Stimulated activated naive B cell treated with anti-CD40 and anti-IgM and Interleukin-4, amounts not matched to agents 10 μg/mL and 1 μg/mL and 100 μg/mL, for 72 hours (primary cell): ENCODE results near the gene YWHAQ.
"Not testable (repeated sequence)": the region's sequence is repeated elsewhere in the genome, so short reads cannot be mapped to it uniquely, and the experiment has no call there.

Source experiments
- ATAC-seq, 2 donors: fragments of 150-1000 bp; cut with Tn5 transposase; replicated peaks; 2 replicates each; pipeline ENCODE4 v1.10.0; 2021; ENCODE audit warnings: moderate library complexity in 1 of 2
- DNase-seq: peaks from one replicate; pipeline ENCODE4 v3.0.0; 2021
- H3K27ac Mint-ChIP-seq: one replicate; pipeline ENCODE4 v1.8.0; 2022; ENCODE audit warnings: mild to moderate bottlenecking, mixed read lengths
- H3K27me3 Mint-ChIP-seq, 2 donors: one replicate each; pipeline ENCODE4 v1.8.0; 2022; ENCODE audit warnings: mixed read lengths in 2 of 2
- H3K36me3 Mint-ChIP-seq, 2 donors: one replicate each; pipeline ENCODE4 v1.8.0; 2022; ENCODE audit warnings: mixed read lengths in 2 of 2, mild to moderate bottlenecking in 1 of 2
- H3K4me1 Mint-ChIP-seq, 2 donors: one replicate each; pipeline ENCODE4 v1.8.0; 2022; ENCODE audit warnings: mixed read lengths in 2 of 2, mild to moderate bottlenecking in 1 of 2
- H3K4me3 Mint-ChIP-seq, 2 donors: one replicate each; pipeline ENCODE4 v1.8.0; 2022; ENCODE audit warnings: mild to moderate bottlenecking in 2 of 2, mixed read lengths in 2 of 2, moderate library complexity in 1 of 2
- H3K9me3 Mint-ChIP-seq, 2 donors: one replicate each; pipeline ENCODE4 v1.8.0; 2022; ENCODE audit warnings: mixed read lengths in 2 of 2, mild to moderate bottlenecking in 1 of 2

The YWHAQ gene

DNA sequence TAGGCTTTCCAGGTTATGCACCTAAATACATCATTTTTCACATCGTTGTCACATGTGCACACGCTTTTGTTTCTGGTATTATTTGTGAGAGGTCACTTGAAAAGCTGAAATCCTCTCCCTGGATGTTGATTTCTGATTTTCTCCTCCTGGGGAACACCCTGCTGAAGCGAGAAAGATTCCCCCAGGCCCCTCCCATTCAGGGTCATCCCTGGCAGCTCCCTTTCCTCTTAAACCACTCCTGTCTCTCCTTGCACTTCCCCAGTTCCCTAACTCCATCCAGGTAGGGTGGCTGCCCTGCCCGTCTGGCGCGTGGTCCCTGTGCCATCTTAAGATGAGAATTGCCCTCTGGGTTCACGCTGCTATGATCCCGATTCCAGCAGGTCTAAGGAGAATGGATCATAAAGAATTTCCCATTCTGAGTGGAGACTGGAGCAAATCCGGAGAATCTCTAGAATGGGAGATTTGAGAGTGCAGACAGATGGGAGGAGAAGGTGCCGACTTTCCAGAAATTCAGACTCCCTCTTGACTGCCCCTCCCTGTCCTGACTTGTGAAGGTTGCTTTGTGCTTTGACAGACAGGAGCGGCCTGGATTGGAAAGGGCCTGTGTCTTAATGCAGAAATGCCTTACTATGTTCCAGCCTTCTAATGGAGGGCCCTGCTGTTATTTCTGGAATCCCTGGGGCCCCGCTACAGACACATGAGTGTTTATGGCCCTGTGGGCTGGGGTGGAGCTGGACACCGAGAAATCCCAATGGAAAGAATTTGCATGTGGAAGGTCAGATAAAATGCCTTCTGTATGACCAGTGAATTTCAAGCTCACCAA is 1.3 kb upstream of the YWHAQ start:
- Mint-ChIP-seq H3K4me3 (peak overlapping the region; percentile 37 to 89), H3K27ac (peak overlapping the region; percentile 99), H3K9me3 (peaks cover 0 to 5% of the 10 kb centered on the region in 2 donors), H3K4me1 (peaks cover 21 to 32% of the 10 kb centered on the region in 2 donors), H3K27me3 (no peaks in the 10 kb centered on the region), H3K36me3 (peaks cover 25 to 30% of the 10 kb centered on the region in 2 donors)
- DNase-seq (no peak), ATAC-seq (no peak)

GRCh38 chr2:9631553-9631819 is 689 bp upstream of the YWHAQ start:
- Mint-ChIP-seq H3K4me1 (peaks cover 24 to 38% of the 10 kb centered on the region in 2 donors), H3K4me3 (peak overlapping the region; percentile 89 to 95), H3K27ac (peak overlapping the region; percentile 99), H3K27me3 (no peaks in the 10 kb centered on the region), H3K9me3 (peaks cover 0 to 5% of the 10 kb centered on the region in 2 donors), H3K36me3 (peaks cover 25 to 35% of the 10 kb centered on the region in 2 donors)
- ATAC-seq (no peak), DNase-seq (no peak)

DNA sequence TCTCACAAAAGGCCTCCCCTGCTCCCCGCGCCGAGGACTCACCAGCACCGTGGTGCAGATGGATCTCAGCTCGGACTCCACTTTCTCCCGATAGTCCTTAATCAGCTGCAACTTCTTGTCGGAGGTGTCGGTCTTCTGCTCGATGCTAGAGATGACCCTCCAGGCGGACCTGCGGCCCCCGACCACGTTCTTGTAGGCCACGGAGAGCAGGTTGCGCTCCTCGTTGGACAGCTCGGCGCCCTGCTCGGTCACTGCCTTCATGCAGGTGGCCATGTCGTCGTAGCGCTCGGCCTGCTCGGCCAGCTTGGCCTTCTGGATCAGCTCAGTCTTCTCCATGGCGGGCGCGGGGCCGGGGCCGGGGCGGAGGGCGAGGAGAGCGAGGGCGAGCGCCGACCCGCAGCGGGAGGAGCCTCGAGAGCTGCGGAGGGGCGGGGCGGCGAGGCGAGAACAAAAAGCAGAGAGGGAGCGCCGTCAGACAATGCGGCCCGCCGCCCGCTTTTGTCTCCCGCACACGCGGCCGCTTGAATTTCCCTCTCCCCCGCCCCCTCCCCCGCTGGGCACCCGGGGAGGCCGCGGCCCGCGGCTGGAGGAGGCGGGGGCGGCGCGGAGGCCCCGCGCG is 571 bp downstream of the YWHAQ start:
- ATAC-seq (peak; percentile 57 to 64), DNase-seq (peak; percentile 54)
- Mint-ChIP-seq H3K27me3 (no peaks in the 10 kb centered on the region), H3K4me1 (peaks cover 32 to 51% of the 10 kb centered on the region in 2 donors), H3K9me3 (peaks cover 0 to 5% of the 10 kb centered on the region in 2 donors), H3K4me3 (peak overlapping the region; percentile 89 to 98), H3K27ac (peak overlapping the region; percentile 96), H3K36me3 (peaks cover 25 to 45% of the 10 kb centered on the region in 2 donors)

DNA sequence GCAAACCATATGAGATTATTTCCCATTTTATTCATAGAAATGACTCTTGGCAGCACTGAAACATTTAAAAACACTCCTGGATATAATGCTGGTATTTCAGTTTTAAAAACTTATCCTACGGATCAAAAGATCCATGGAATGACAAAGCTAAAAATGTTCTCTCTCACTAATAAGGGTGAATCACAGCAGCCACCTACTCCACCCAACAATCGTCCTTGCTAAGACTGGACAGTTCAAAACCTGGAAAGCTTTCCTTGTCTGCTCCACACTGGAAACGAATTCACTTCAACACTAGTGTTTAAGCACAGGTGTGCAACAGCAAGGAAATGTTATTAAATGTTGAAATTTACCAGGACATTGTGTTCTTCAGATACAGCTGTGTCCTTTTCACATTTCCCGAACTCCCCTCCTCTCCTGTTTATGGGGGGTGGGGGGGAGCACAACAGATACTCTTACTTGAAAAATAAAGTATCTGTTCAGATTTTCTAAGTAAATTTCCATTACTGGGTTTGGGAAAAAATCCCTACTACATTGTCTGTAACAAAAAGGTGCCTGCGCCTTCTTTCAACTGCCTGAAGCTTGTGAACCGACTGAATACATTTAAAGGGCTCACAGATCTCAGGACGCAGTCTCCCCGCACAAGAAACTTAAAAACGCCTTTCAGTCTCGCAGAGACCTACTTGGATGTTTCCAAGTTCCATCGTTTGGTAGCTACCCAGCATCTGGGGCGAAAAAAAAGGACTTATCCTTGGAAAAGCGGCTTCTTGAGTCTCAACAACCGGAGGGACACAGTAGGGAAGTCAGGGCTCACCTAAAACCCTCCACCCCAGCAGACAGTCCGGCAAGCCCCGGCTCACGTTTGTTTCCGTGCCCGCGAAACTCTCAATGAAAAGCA is 1.3 kb downstream of the YWHAQ start:
- Mint-ChIP-seq H3K27me3 (no peaks in the 10 kb centered on the region), H3K9me3 (peaks cover 0 to 5% of the 10 kb centered on the region in 2 donors), H3K36me3 (peaks cover 25 to 51% of the 10 kb centered on the region in 2 donors), H3K4me1 (peaks cover 32 to 58% of the 10 kb centered on the region in 2 donors), H3K4me3 (peak overlapping the region; percentile 89 to 98), H3K27ac (peak overlapping the region; percentile 96)
- ATAC-seq = no peak
- DNase-seq = peak; percentile 9

- DNase-seq = no peak
- no peak for ATAC-seq
- peak overlapping the region in 1 of 2 donors; percentile 49 for H3K4me3 Mint-ChIP-seq
- peaks cover 32 to 63% of the 10 kb centered on the region in 2 donors for H3K36me3 Mint-ChIP-seq
- no peaks in the 10 kb centered on the region for H3K27me3 Mint-ChIP-seq
- peak overlapping the region; percentile 3 for H3K27ac Mint-ChIP-seq
- peaks cover 38 to 73% of the 10 kb centered on the region in 2 donors for H3K4me1 Mint-ChIP-seq
- peaks cover 0 to 5% of the 10 kb centered on the region in 2 donors for H3K9me3 Mint-ChIP-seq
Measured at GRCh38 chr2:9627310-9627709, 3.5 kb downstream of the YWHAQ start.

DNA sequence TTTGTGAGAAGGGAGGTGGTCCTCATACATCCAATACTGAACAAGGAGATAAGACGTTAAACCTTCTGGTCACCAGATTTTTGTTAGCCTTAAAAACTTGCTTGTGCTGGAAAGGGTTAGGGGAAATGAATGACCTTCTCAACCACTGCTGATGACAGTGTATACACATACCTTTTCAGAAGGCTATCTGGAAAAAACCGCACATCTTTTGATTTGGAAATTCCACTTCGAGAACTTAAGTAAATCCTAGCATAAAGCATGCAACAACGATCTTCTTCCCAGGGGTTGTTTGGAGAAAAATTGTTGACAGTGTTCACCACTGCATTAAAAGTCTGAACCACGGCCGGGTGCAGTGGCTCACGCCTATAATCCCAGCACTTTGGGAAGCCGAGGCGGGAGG is 7.6 kb downstream of the YWHAQ start:
- Mint-ChIP-seq H3K4me1 (peaks cover 48 to 89% of the 10 kb centered on the region in 2 donors), H3K27me3 (no peaks in the 10 kb centered on the region), H3K36me3 (peaks cover 27 to 63% of the 10 kb centered on the region in 2 donors), H3K27ac (no peak overlapping the region), H3K9me3 (peaks cover 1 to 7% of the 10 kb centered on the region in 2 donors), H3K4me3 (no peak overlapping the region)
- ATAC-seq (no peak), DNase-seq (no peak)

DNA sequence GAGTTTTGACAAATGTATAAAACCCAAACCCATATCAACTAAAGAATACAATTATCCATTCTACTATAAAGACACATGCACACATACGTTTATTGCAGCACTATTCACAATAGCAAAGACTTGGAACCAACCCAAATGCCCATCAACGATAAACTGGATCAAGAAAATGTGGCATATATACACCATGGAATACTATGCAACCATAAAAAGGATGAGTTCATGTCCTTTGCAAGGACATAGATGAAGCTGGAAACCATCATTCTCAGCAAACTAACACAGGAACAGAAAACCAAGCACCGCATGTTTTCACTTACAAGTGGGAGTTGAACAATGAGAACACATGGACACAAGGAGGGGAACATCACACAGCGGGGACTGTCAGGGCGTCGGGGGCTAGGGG is 9.1 kb downstream of the YWHAQ start:
- H3K4me3 Mint-ChIP-seq, H3K9me3 Mint-ChIP-seq, H3K27me3 Mint-ChIP-seq, DNase-seq, H3K27ac Mint-ChIP-seq, ATAC-seq: not testable (repeated sequence)
- Mint-ChIP-seq H3K4me1 (peaks cover 40 to 89% of the 10 kb centered on the region in 2 donors), H3K36me3 (peaks cover 16 to 59% of the 10 kb centered on the region in 2 donors)

DNA sequence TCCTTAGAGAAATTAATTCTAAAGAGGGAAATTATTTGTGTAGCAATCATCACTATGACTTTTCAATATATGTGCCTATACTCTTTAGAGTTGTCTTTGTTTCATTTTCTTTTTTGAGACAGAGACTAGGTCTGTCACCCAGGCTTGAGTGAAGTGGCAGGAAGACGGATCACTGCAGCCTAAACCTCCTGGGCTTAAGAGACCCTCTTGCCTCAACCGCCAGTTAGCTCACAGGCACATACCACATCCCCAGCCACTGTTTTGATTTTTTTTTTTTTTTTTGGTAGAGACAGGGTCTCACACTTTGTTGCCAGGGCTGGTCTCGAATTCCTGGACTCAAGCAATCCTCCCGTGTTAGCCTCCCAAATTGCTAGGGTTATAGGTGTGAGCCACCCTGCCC is 12.4 kb downstream of the YWHAQ start:
- no peak for ATAC-seq
- H3K27me3 Mint-ChIP-seq = no peaks in the 10 kb centered on the region
- peaks cover 1 to 7% of the 10 kb centered on the region in 2 donors for H3K9me3 Mint-ChIP-seq
- peaks cover 20 to 59% of the 10 kb centered on the region in 2 donors for H3K36me3 Mint-ChIP-seq
- H3K4me1 Mint-ChIP-seq = peaks cover 48 to 93% of the 10 kb centered on the region in 2 donors
- peak overlapping the region; percentile 32 for H3K4me3 Mint-ChIP-seq
- H3K27ac Mint-ChIP-seq = peak overlapping the region; percentile 56
- no peak for DNase-seq

DNA sequence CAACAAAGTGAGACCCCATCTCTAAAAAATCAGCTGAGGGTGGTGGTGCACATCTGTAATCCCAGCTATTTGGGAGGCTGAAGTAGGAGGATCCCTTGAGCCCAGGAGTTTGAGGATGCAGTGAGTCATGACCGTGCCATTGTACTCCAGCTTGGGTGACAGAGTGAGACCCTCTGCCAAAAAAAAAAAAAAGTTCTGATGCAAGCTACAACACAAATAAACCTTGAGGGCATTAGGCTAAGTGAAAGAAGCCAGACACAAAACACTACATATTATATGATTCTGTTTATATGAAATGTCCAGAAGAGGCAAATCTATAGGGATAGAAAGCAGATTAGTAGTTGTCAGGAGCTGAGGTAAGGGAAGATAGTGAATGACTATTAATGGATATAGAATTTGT is 13.0 kb downstream of the YWHAQ start:
- DNase-seq (no peak), ATAC-seq (no peak)
- Mint-ChIP-seq H3K4me3 (no peak overlapping the region), H3K27me3 (no peaks in the 10 kb centered on the region), H3K9me3 (peaks cover 1 to 7% of the 10 kb centered on the region in 2 donors), H3K36me3 (peaks cover 21 to 56% of the 10 kb centered on the region in 2 donors), H3K27ac (no peak overlapping the region), H3K4me1 (peaks cover 51 to 93% of the 10 kb centered on the region in 2 donors)

DNA sequence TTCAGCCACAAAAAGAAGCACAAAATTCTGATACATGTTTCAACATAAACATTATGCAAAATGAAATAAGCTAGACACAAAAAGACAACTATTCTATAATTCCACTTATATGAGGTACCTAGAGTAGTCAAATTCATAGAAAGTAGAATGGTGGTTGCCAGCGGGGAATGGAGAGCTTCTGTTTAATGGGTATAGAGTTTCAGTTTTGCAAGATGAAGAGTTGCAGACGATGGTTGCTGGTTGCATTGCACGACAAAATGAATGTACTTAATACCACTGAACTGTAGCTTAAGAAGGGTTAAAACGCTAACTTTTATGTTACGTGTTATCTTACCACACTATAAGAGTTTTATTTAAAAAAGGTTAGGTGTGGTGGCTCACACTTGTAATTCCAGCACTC is 13.5 kb downstream of the YWHAQ start:
- ATAC-seq (no peak), DNase-seq (no peak)
- no peaks in the 10 kb centered on the region for H3K27me3 Mint-ChIP-seq
- peaks cover 1 to 7% of the 10 kb centered on the region in 2 donors for H3K9me3 Mint-ChIP-seq
- H3K36me3 Mint-ChIP-seq = peaks cover 23 to 59% of the 10 kb centered on the region in 2 donors
- no peak overlapping the region for H3K27ac Mint-ChIP-seq
- no peak overlapping the region for H3K4me3 Mint-ChIP-seq
- peaks cover 51 to 95% of the 10 kb centered on the region in 2 donors for H3K4me1 Mint-ChIP-seq

- no peak overlapping the region for H3K4me3 Mint-ChIP-seq
- no peak overlapping the region for H3K27ac Mint-ChIP-seq
- peaks cover 46 to 93% of the 10 kb centered on the region in 2 donors for H3K4me1 Mint-ChIP-seq
- no peak for DNase-seq
- peaks cover 0 to 2% of the 10 kb centered on the region in 2 donors for H3K9me3 Mint-ChIP-seq
- H3K27me3 Mint-ChIP-seq = no peaks in the 10 kb centered on the region
- peaks cover 18 to 55% of the 10 kb centered on the region in 2 donors for H3K36me3 Mint-ChIP-seq
- ATAC-seq = no peak
Measured at GRCh38 chr2:9614562-9614961, 16.2 kb downstream of the YWHAQ start.

GRCh38 chr2:9613291-9613690 is 17.5 kb downstream of the YWHAQ start:
- peaks cover 0 to 2% of the 10 kb centered on the region in 2 donors for H3K9me3 Mint-ChIP-seq
- peaks cover 46 to 97% of the 10 kb centered on the region in 2 donors for H3K4me1 Mint-ChIP-seq
- DNase-seq = no peak
- H3K27me3 Mint-ChIP-seq = no peaks in the 10 kb centered on the region
- ATAC-seq = no peak
- H3K27ac Mint-ChIP-seq = no peak overlapping the region
- peaks cover 18 to 54% of the 10 kb centered on the region in 2 donors for H3K36me3 Mint-ChIP-seq
- H3K4me3 Mint-ChIP-seq = no peak overlapping the region

DNA sequence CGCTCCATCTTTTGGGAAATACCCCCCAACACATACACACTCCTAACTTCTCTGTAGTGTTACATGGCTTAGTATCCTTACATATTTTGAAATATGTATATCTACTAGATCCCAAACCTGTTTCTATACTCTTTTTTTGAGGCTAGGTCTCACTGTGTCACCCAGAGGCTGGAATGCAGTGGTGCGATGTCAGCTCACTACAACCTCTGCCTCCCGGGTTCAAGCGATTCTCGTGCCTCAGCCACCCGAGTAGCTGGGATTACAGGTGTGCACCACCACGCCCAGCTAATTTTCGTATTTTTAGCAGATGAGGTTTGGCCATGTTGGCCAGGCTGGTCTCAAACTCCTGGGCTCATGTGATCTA is 19.3 kb downstream of the YWHAQ start:
- H3K27ac Mint-ChIP-seq = peak overlapping the region; percentile 43

More for the DNA sequence above, 19.3 kb downstream of the YWHAQ start:
- not testable (repeated sequence) for H3K9me3 Mint-ChIP-seq, ATAC-seq, DNase-seq, H3K27me3 Mint-ChIP-seq, H3K4me3 Mint-ChIP-seq
- Mint-ChIP-seq H3K4me1 (peaks cover 48 to 92% of the 10 kb centered on the region in 2 donors), H3K36me3 (peaks cover 25 to 49% of the 10 kb centered on the region in 2 donors)
